ENCODE measurements around the gene MARVELD1. TPM values are rescaled to one million over a fixed set of nuclear protein-coding genes. Genes with fewer than 3 reads are reported as not detected.

The MARVELD1 gene
- total and polyA plus RNA-seq, 2 experiments from 2014 or later, result 7.3 to 23.7 TPM

GRCh38 chr10:97667463-97667862 is 46.1 kb upstream of the MARVELD1 start (continued):
- TF ChIP-seq ZNF462 (CRISPR knock-in tag; IDR thresholded peaks at IDR 0.05), result no peak

DNA sequence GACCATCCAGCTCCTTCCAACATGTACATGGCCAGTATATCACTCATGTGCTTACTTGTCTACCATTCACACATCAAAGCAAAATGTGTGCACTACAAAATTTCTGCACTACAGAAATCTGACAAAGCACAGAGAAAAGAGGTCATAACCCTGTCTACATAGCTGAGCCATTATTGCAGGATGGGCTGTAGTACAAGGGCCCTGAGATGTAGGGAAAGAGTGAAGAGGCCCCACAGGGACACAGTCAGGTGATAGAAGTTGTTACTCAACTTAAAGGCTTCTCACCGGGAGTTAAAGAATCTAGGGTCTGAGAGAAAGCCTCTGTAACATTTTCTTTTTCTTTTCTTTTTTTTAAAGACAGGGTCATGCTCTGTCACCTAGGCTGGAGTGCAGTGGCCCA is 44.0 kb upstream of the MARVELD1 start:
- no peak overlapping the region for H3K4me3 Mint-ChIP-seq
- peaks cover 31% of the 10 kb centered on the region for H3K36me3 ChIP-seq (ENCODE audit: insufficient read depth)
- no peak overlapping the region for H3K4me2 ChIP-seq
- H3K36me3 Mint-ChIP-seq (ENCODE audit: low read depth), result peaks cover 64% of the 10 kb centered on the region
- TF ChIP-seq ETS1 (IDR thresholded peaks at IDR 0.05), result no peak
- no peak for TF ChIP-seq ZNF114 (CRISPR knock-in tag; IDR thresholded peaks at IDR 0.05)
- no peak for DNase-seq (ENCODE audit: low spot score)
- no peak overlapping the region for H3K27ac ChIP-seq (ENCODE audit: low read depth)
- H3K79me2 ChIP-seq (replicated peaks; ENCODE audit: insufficient read depth), result no peaks in the 10 kb centered on the region
- H3K27me3 Mint-ChIP-seq (ENCODE audit: insufficient read depth, low read depth, poor library complexity), result no peaks in the 10 kb centered on the region
- ATAC-seq, result no peak
- H3K27ac Mint-ChIP-seq, result no peak overlapping the region
- no peak overlapping the region for H3K4me3 ChIP-seq
- no peaks in the 10 kb centered on the region for H3K9me3 Mint-ChIP-seq
- H2AFZ ChIP-seq, result no peak overlapping the region
- no peaks in the 10 kb centered on the region for H3K27me3 ChIP-seq (ENCODE audit: insufficient read depth)
- H3K9me2 ChIP-seq (ENCODE audit: insufficient read depth), result no peaks in the 10 kb centered on the region
- no peaks in the 10 kb centered on the region for H3F3A ChIP-seq (replicated peaks; ENCODE audit: low read depth)
- H3K4me1 ChIP-seq (ENCODE audit: insufficient read depth), result no peaks in the 10 kb centered on the region
- peaks cover 4% of the 10 kb centered on the region; the same call in 1 of the 2 replicates for H4K20me1 ChIP-seq (replicated peaks; ENCODE audit: insufficient read depth)
- no peaks in the 10 kb centered on the region for H3K4me1 Mint-ChIP-seq
